GM21619 (cell line): ENCODE results near the gene GALP.
"Not testable (repeated sequence)": the region's sequence is repeated elsewhere in the genome, so short reads cannot be mapped to it uniquely, and the experiment has no call there.

Experiments used
- ATAC-seq: cut with Tn5 transposase; IDR thresholded peaks from one replicate; pipeline ENCODE4 v1.9.1; 2021; ENCODE audit not compliant: unreplicated experiment

Gene GALP

GRCh38 chr19:56175861-56176307 is at the start of gene GALP:
GALP (plus strand) TSS chr19:56176008; CDS start chr19:56177109, 1,101 bp downstream.
- ATAC-seq = not testable (repeated sequence)

GRCh38 chr19:56126983-56127780 is 48.6 kb upstream of the GALP start:
- ATAC-seq = no peak

- ATAC-seq = no peak
These were observed 45.8 kb upstream of the GALP start for GRCh38 chr19:56130006-56130405.

GRCh38 chr19:56131651-56132050 is 44.2 kb upstream of the GALP start:
- ATAC-seq = no peak

- no peak for ATAC-seq
These were observed 43.4 kb upstream of the GALP start for GRCh38 chr19:56132316-56132822.

GRCh38 chr19:56133858-56134653 is 41.8 kb upstream of the GALP start:
- ATAC-seq = peak; percentile 73

GRCh38 chr19:56134654-56134921 is 41.2 kb upstream of the GALP start:
- ATAC-seq = no peak

GRCh38 chr19:56136362-56136761 is 39.4 kb upstream of the GALP start:
- no peak for ATAC-seq

- no peak for ATAC-seq
These were observed 38.4 kb upstream of the GALP start for GRCh38 chr19:56137405-56137804.

GRCh38 chr19:56138069-56138468 is 37.7 kb upstream of the GALP start:
- ATAC-seq = no peak

- ATAC-seq = no peak
These were observed 35.8 kb upstream of the GALP start for GRCh38 chr19:56139847-56140582.

- peak; percentile 91 for ATAC-seq
These were observed 35.0 kb upstream of the GALP start, which contains the start of gene ZNF444 for GRCh38 chr19:56140583-56141416. ZNF444 (plus strand) TSS chr19:56141287; CDS start chr19:56146912, 5,625 bp downstream.

- no peak for ATAC-seq
These were observed 34.3 kb upstream of the GALP start for GRCh38 chr19:56141417-56141993.

- ATAC-seq = no peak
These were observed 33.6 kb upstream of the GALP start for GRCh38 chr19:56142087-56142787.

- ATAC-seq = no peak
These were observed 32.8 kb upstream of the GALP start for GRCh38 chr19:56142897-56143434.

GRCh38 chr19:56144376-56144775 is 31.4 kb upstream of the GALP start:
- no peak for ATAC-seq

GRCh38 chr19:56144831-56145230 is 31.0 kb upstream of the GALP start:
- no peak for ATAC-seq

GRCh38 chr19:56145698-56146097 is 30.1 kb upstream of the GALP start:
- no peak for ATAC-seq

GRCh38 chr19:56146904-56147303 is 28.9 kb upstream of the GALP start:
- ATAC-seq = no peak
